T-helper 2 cell (primary cell): ENCODE results near the gene DHH.
"Not testable (repeated sequence)": the region's sequence is repeated elsewhere in the genome, so short reads cannot be mapped to it uniquely, and the experiment has no call there.

Experiments used
- DNase-seq, 5 experiments: peaks; one replicate each; pipeline versions ENCODE4 v3.0.0 to v3.0.0-alpha.2; 2012 to 2022
- total RNA-seq, 2 donors: gene quantifications; one replicate each; lab custom pipeline; 2026; lab: John Stamatoyannopoulos, UW

DHH gene
- total RNA-seq, result 0.88 to 2.5 reads per million in 2 donors

- no peak for DNase-seq
Observed at GRCh38 chr12:49094160-49094974, at the start of gene DHH. Gene DHH (minus strand): TSS chr12:49094801. CDS start chr12:49094512, 289 bp downstream.

GRCh38 chr12:49144384-49144783, 49.8 kb upstream of the DHH start:
- no peak for DNase-seq

- no peak for DNase-seq
Observed at GRCh38 chr12:49138999-49139398, 44.4 kb upstream of the DHH start.

- DNase-seq, result no peak
Observed at GRCh38 chr12:49138587-49138986, 44.0 kb upstream of the DHH start.

DNA sequence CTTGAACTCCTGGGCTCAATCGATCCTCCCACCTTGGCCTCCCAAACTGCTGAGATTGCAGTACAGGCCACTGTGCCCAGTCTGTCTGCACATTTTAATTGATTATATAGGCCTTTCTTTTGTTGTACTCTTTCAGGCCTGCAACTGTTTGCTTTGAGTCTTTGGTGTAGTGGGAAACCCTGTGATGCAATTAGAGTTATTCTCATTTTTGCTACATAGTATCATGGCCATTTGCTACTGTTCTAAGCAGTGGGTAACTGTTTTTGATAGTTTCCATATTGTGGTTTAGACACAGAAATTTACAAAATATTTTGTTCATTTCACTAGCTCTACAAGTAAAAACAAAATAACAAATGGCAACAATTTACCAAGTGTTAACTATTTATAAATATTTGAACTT, 42.9 kb upstream of the DHH start:
- DNase-seq, result no peak

DNA sequence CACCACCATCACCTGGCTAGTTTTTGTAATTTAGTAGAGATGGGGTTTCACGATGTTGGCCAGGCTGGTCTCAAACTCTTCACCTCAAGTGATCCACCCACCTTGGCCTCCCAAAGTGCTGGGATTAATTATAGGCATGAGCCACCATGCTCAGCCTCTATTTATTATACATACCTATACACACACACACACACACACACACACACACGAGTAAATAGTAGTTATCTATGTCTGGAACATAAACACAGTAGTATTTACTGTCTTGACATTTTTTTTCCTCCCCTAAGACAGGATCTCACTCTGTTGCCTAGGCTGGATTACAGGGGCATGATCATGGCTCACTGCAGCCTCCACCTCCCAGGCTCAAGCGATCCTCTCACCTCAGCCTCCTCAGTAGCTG, 42.4 kb upstream of the DHH start:
- not testable (repeated sequence) for DNase-seq

GRCh38 chr12:49133590-49133989, 39.0 kb upstream of the DHH start:
- DNase-seq, result no peak

- no peak for DNase-seq
Observed at GRCh38 chr12:49133014-49133413, 38.4 kb upstream of the DHH start.

GRCh38 chr12:49131894-49132461, 37.4 kb upstream of the DHH start:
- DNase-seq, result peak in 1 of 5 experiments; percentile 27

- DNase-seq, result peak; percentile 79 to 95 (median 86)
Observed at GRCh38 chr12:49131051-49131893, 36.7 kb upstream of the DHH start, which contains the start of gene TUBA1B. Gene TUBA1B (minus strand): TSS chr12:49131395. CDS start chr12:49131300, 95 bp downstream.

DNA sequence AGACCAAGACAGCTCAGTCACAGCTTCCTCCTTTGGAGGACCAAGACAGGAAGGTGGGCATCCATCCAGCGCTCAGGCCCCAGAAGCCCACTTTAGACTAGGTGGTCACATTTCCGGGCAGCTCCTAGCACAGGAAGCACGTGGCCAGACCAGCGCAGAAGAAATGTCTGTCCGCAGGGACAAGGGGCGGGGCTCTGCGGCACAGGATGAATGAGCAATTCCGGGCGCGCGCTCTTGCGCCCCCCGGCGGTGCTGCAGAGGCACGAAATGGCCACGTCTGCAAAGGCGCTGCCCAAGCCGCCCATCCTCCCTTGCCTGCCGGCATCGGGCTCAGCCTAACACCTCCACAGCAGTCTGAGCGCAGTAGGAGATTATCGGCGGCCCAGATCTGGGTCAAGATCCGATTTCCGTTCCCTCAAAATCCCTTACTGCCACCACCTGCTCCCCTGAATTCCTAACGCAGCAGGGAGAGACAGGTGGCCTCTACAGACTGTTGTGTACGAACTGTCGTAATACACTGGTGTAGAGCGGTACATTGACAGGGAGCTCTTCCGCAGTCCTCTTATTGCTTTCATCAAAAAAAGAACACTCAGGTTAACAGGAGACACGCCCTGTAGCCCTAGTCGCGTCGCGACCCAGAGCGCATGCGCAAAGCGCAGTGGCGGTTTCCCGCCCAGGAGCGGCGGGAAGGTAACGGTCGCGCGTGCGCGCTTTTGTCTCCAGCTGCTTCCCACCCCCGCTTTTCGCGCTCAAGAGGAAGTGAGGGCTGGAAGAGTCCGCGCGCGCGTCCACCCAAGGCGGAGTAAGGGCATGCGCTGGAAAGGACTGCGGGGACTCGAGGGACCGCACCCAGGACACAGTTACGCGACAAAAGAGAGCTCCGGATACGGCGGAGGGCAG, 35.8 kb upstream of the DHH start:
- DNase-seq, result peak; percentile 82 to 94 (median 92)

DNA sequence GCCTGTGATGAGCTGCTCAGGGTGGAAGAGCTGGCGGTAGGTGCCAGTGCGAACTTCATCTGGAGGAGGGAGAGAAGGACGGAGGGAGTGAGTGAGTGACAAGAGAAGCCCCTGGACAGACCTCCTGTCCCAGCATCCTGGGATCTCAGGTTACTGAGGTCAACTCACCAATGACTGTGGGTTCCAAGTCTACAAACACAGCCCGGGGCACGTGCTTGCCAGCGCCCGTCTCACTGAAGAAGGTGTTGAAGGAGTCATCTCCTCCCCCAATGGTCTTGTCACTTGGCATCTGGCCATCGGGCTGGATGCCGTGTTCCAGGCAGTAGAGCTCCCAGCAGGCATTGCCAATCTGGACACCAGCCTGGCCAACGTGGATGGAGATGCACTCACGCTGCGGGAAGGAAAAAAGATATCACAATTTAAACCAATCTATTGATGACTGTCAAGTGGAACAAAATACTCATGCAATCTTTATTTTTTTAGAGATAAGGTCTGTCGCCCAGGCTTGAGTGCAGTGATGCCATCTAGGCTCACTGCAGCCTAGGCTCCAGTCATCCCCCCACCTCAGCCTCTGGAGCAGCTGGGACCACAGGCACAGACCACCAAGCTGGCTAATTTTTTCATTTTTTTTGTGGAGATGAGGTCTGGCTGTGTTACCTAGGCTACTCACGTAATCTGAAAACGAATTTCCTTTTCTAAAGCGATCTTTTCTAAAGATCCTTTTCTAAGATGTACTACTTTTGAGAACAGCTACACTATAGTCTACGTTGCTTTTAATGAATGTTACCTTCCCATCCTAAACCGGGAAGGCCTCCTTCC, 34.9 kb upstream of the DHH start:
- DNase-seq, result peak in 1 of 5 experiments; percentile 17

GRCh38 chr12:49127971-49128370, 33.4 kb upstream of the DHH start:
- not testable (repeated sequence) for DNase-seq

GRCh38 chr12:49126852-49127763, 32.5 kb upstream of the DHH start:
- peak in 1 of 5 experiments; percentile 21 for DNase-seq

DNA sequence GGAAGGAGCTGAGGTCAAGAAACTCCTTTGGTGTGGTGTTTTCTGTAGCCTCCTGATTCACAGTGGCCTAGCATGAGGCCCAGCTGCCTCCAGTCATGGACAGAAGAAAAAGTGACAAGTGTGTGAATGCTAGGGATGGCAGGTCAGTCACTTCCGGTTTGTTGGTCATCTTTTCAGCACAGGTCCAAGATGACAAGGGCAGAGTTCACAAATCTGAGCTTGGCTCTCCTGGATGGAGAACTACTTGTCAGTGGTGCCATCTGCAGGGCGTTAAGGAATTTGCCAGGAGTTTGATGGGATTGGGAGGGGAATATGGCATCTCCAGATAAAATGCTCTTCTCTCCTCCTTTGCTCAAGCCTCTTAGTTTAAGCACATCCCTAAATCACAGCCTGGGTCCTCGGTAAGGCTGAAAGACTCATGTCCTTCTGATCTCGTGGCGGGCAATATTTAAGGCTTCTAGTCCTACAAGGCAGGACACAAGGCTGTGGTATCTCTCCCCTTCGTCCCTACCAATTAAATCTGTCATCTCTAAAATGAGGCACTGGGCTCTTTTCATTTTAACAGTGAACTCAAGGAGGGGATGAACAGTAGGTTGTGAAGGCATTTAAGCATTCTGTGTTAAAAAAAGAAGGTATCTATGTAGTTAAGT, 26.6 kb upstream of the DHH start:
- no peak for DNase-seq

- no peak for DNase-seq
Observed at GRCh38 chr12:49111206-49111605, 16.6 kb upstream of the DHH start.

GRCh38 chr12:49110464-49111155, 16.0 kb upstream of the DHH start, which contains the start of gene LMBR1L:
Gene LMBR1L (minus strand): TSS chr12:49110847. CDS start chr12:49110555, 292 bp downstream.
- peak; percentile 85 to 99 (median 95) for DNase-seq

DNA sequence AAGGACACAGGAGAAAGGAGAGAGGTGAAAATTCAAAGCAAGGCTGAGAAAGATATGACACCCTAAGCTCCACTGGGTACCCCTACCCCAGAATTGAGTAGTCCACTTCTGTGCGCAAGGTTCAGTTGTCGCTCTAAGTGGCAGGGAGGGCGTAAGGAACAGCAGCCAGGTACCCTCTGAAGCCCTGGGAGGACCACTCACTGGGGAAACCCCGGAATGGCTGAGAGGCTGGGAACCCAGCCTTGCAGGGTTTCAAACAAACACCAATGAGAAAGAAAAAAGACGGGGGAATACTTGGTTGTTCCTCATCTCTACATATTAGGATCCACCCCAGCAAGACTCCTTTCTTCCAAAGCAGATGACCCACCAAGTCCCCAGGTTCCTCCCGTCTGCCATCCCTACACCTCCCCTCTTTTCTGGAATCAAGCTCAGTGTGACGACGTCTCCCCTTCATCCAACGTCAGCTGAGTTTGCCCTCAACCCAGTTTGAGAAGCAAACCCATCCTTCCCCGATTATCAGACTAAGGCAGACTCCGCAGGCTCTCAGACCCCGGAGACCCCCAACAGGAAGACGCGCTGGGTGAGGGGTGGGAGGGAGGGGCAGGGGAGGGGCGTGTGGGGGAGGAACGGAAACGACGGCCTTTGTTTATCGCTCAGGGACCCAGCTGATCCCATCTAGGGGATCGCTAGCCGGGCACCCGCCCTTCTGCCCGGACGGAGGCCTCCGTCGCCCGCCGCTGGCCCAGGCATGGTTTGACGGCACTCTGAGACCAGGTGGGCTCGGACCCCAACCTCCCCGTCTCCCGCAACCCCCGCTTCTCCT, 15.3 kb upstream of the DHH start:
- peak in 1 of 5 experiments; percentile 52 for DNase-seq
